Neutrophil (primary cell): ENCODE results near the gene SHCBP1.

ENCODE experiments used
- H3K27ac ChIP-seq: fragments of 200-600 bp; sonication (generic); 2 replicates; pipeline ENCODE4 v1.5.1; 2016; ENCODE audit warnings: mild to moderate bottlenecking, moderate library complexity
- H3K27me3 ChIP-seq: fragments of 200-600 bp; sonication (generic); 2 replicates; pipeline ENCODE4 v1.6.0; 2016; ENCODE audit warnings: mild to moderate bottlenecking
- H3K36me3 ChIP-seq: fragments of 200-600 bp; sonication (generic); 2 replicates; pipeline ENCODE4 v1.5.1; 2017
- H3K4me1 ChIP-seq, 2 experiments: fragments of 200-600 bp in 1 of 2; sonication (generic) in 1 of 2; 1 replicate in 1 of 2; 2 replicates in 1 of 2; pipeline versions ENCODE4 v1.5.1 to v1.6.1; 2013 to 2016; ENCODE audit warnings: low read depth in 1 of 2, low read length in 1 of 2, mild to moderate bottlenecking in 1 of 2, moderate library complexity in 1 of 2; ENCODE audit not compliant: control insufficient read depth in 1 of 2, insufficient read depth in 1 of 2
- H3K4me3 ChIP-seq, 2 experiments: fragments of 200-600 bp in 1 of 2; sonication (generic) in 1 of 2; 1 replicate in 1 of 2; 2 replicates in 1 of 2; pipeline ENCODE4 v1.5.1; 2013 to 2016; ENCODE audit warnings: low read depth in 1 of 2, low read length in 1 of 2, mild to moderate bottlenecking in 1 of 2, moderate library complexity in 1 of 2
- H3K9me3 ChIP-seq: fragments of 200-600 bp; sonication (generic); 2 replicates; pipeline ENCODE4 v1.5.1; 2016
- CTCF ChIP-seq: fragments of 200-600 bp; sonication (generic); IDR thresholded peaks from 2 replicates; pipeline ENCODE4 v1.5.1; 2016; ENCODE audit warnings: antibody characterized with exemption

The SHCBP1 gene

GRCh38 chr16:46549477-46549876 is 71.7 kb downstream of the SHCBP1 start:
- H3K27me3 ChIP-seq = peaks cover 69% of the 10 kb centered on the region
- no peaks in the 10 kb centered on the region for H3K4me1 ChIP-seq
- no peak for TF ChIP-seq CTCF
- no peaks in the 10 kb centered on the region for H3K9me3 ChIP-seq
- no peak overlapping the region for H3K27ac ChIP-seq
- no peak overlapping the region for H3K4me3 ChIP-seq
- H3K36me3 ChIP-seq = no peaks in the 10 kb centered on the region
